Smooth muscle cell (in vitro differentiated cells): Measurements from ENCODE around the gene MYPN. TPM values are rescaled to one million over a fixed set of nuclear protein-coding genes. Genes with fewer than 3 reads are reported as not detected.

Source experiments
- DNase-seq: peaks from one replicate; lab custom pipeline; 2025; ENCODE audit not compliant: unreplicated experiment; lab: John Stamatoyannopoulos, UW
- H2AFZ ChIP-seq: fragments of 200-600 bp; sonication (generic); 2 replicates; pipeline ENCODE4 v1.6.0; 2016; ENCODE audit warnings: antibody characterized with exemption, low read depth, mild to moderate bottlenecking
- H3F3A ChIP-seq: fragments of 200-600 bp; sonication (generic); 2 replicates; pipeline ENCODE4 v1.6.0; 2017; ENCODE audit warnings: antibody characterized with exemption, low read depth
- H3K27ac ChIP-seq: fragments of 200-600 bp; sonication (generic); 2 replicates; pipeline ENCODE4 v1.5.1; 2016; ENCODE audit warnings: low read depth, mild to moderate bottlenecking
- H3K27me3 ChIP-seq: fragments of 200-600 bp; sonication (generic); 2 replicates; pipeline ENCODE4 v1.6.1; 2016; ENCODE audit warnings: low read depth, mild to moderate bottlenecking
- H3K36me3 ChIP-seq: fragments of 200-600 bp; sonication (generic); 2 replicates; pipeline ENCODE4 v1.5.1; 2016; ENCODE audit warnings: low read depth
- H3K4me1 ChIP-seq: fragments of 200-600 bp; sonication (generic); 2 replicates; pipeline ENCODE4 v1.5.1; 2016; ENCODE audit warnings: low read depth
- H3K4me2 ChIP-seq: fragments of 200-600 bp; sonication (generic); 2 replicates; pipeline ENCODE4 v1.6.0; 2016; ENCODE audit warnings: mild to moderate bottlenecking
- H3K4me3 ChIP-seq: fragments of 200-600 bp; sonication (generic); 2 replicates; pipeline ENCODE4 v1.5.1; 2016; ENCODE audit warnings: mild to moderate bottlenecking
- H3K79me2 ChIP-seq: fragments of 200-600 bp; sonication (generic); 2 replicates; pipeline ENCODE4 v1.6.0; 2016; ENCODE audit warnings: low read depth, mild to moderate bottlenecking
- H3K9ac ChIP-seq: fragments of 200-600 bp; sonication (generic); 2 replicates; pipeline ENCODE4 v1.6.0; 2016; ENCODE audit warnings: low read depth
- H3K9me3 ChIP-seq: fragments of 200-600 bp; sonication (generic); replicated peaks from 2 replicates; pipeline ENCODE4 v1.5.1; 2016; ENCODE audit warnings: low read depth
- H4K20me1 ChIP-seq: fragments of 200-600 bp; sonication (generic); 2 replicates; pipeline ENCODE4 v1.6.0; 2016; ENCODE audit warnings: low read depth
- CTCF ChIP-seq: fragments of 200-600 bp; sonication (generic); IDR thresholded peaks from 2 replicates; pipeline ENCODE4 v1.5.1; 2017; ENCODE audit warnings: borderline replicate concordance, mild to moderate bottlenecking, antibody characterized with exemption; ENCODE audit not compliant: insufficient read depth, poor library complexity, severe bottlenecking
- WGBS: methylation state at CpG from one replicate; pipeline ENCODE4 v1.1.7; 2016; ENCODE audit warnings: low lambda C conversion rate; 5-methylcytosine and 5-hydroxymethylcytosine counted together
- polyA plus RNA-seq: library from polyadenylated mRNA; unstranded; fragments of >200 nt; fragmentation: Nextera tagmentation; extraction: Ambion mirVana; gene quantifications from 2 replicates; pipeline ENCODE4 v1.2.1, GENCODE V29; 2016
- total RNA-seq: library from RNA; depleted of rRNA; stranded (reverse); fragments of >200 nt; gene quantifications from 2 replicates; pipeline ENCODE4 v1.2.3, GENCODE V29; 2014

MYPN gene
- total RNA-seq = 0.13 TPM in 1 of 2 replicates, not detected in the other
- polyA plus RNA-seq = 0.03 TPM in 1 of 2 replicates, not detected in the other

GRCh38 chr10:68109331-68109730 is at the start of gene MYPN:
MYPN (plus strand) TSS chr10:68109488; CDS start chr10:68121439, 11,951 bp downstream.
- no peaks in the 10 kb centered on the region for H3K9me3 ChIP-seq
- DNase-seq = no peak
- no peaks in the 10 kb centered on the region for H4K20me1 ChIP-seq
- WGBS = 92% methylated on average over 3 of the region's 3 CpGs
- no peak for TF ChIP-seq CTCF
- H2AFZ ChIP-seq = no peak within 1 kb of the TSS
- H3K9ac ChIP-seq = no peak within 1 kb of the TSS
- no peak within 1 kb of the TSS for H3K4me3 ChIP-seq
- H3K4me2 ChIP-seq = no peak within 1 kb of the TSS
- no peaks in the 10 kb centered on the region for H3K27me3 ChIP-seq
- peaks cover 13% of the 10 kb centered on the region for H3K4me1 ChIP-seq
- H3K79me2 ChIP-seq = no peaks in the 10 kb centered on the region
- H3K36me3 ChIP-seq = no peaks in the 10 kb centered on the region
- peaks cover 4% of the 10 kb centered on the region for H3F3A ChIP-seq
- H3K27ac ChIP-seq = no peak within 1 kb of the TSS

GRCh38 chr10:68067029-68067428 is 42.3 kb upstream of the MYPN start:
- Histone ChIP-seq H3K9ac (no peak overlapping the region), H3K27ac (no peak overlapping the region), H3K36me3 (peaks cover 6% of the 10 kb centered on the region), H3K4me1 (peaks cover 4% of the 10 kb centered on the region), H3K27me3 (no peaks in the 10 kb centered on the region), H4K20me1 (peaks cover 51% of the 10 kb centered on the region), H3K4me3 (no peak overlapping the region), H3K4me2 (no peak overlapping the region), H2AFZ (no peak overlapping the region), H3K79me2 (peaks cover 73% of the 10 kb centered on the region), H3K9me3 (no peaks in the 10 kb centered on the region), H3F3A (no peaks in the 10 kb centered on the region)
- WGBS = 78% methylated on average over 4 of the region's 4 CpGs
- no peak for TF ChIP-seq CTCF
- DNase-seq = no peak

GRCh38 chr10:68067508-68067907 is 41.8 kb upstream of the MYPN start:
- TF ChIP-seq CTCF = no peak
- Histone ChIP-seq H3K4me1 (peaks cover 8% of the 10 kb centered on the region), H4K20me1 (peaks cover 52% of the 10 kb centered on the region), H3K36me3 (peaks cover 6% of the 10 kb centered on the region), H3K79me2 (peaks cover 77% of the 10 kb centered on the region), H2AFZ (no peak overlapping the region), H3K27me3 (no peaks in the 10 kb centered on the region), H3K4me2 (no peak overlapping the region), H3K9ac (no peak overlapping the region), H3K4me3 (no peak overlapping the region), H3K9me3 (no peaks in the 10 kb centered on the region), H3F3A (no peaks in the 10 kb centered on the region), H3K27ac (no peak overlapping the region)
- DNase-seq = no peak
- WGBS = 89% methylated on average over 3 of the region's 3 CpGs

GRCh38 chr10:68073631-68074030 is 35.7 kb upstream of the MYPN start:
- peaks cover 59% of the 10 kb centered on the region for H3K79me2 ChIP-seq
- no peak for TF ChIP-seq CTCF
- peak overlapping the region; percentile 58 for H2AFZ ChIP-seq
- no peaks in the 10 kb centered on the region for H3K27me3 ChIP-seq
- H3F3A ChIP-seq = no peaks in the 10 kb centered on the region
- H4K20me1 ChIP-seq = peaks cover 50% of the 10 kb centered on the region
- H3K4me3 ChIP-seq = peak overlapping the region; percentile 72
- DNase-seq = no peak
- H3K9ac ChIP-seq = peak overlapping the region; percentile 92
- peaks cover 27% of the 10 kb centered on the region for H3K4me1 ChIP-seq
- H3K9me3 ChIP-seq = no peaks in the 10 kb centered on the region
- H3K36me3 ChIP-seq = no peaks in the 10 kb centered on the region
- peak overlapping the region; percentile 92 for H3K4me2 ChIP-seq
- H3K27ac ChIP-seq = peak overlapping the region; percentile 91
- WGBS = 7% methylated on average over 3 of the region's 3 CpGs
